Measurements from ENCODE around the gene SAXO1. TPM values are rescaled to one million over a fixed set of nuclear protein-coding genes. Genes with fewer than 3 reads are reported as not detected.

Gene SAXO1
- total RNA-seq (under 1 TPM in 4 of 7 donors, not detected in 3; 0.07 to 0.89 (median 0.45) TPM), polyA plus RNA-seq (under 1 TPM in 2 of 3 donors, not detected in 1; 0.02 TPM)
- long read RNA-seq, donor 1, partial matches to known transcripts = 5 of 5 reads
- long read RNA-seq, donor 1, other reads (novel, unspliced or antisense) = 0 of 5 reads
- long read RNA-seq, donor 2 = 0 reads

GRCh38 chr9:19033015-19033414 lies at the start of gene SAXO1:
Gene SAXO1, minus strand, starts transcription at chr9:19033209. Its CDS starts 301 bp downstream, at chr9:19032908.
- DNase-seq = no peak
- Histone ChIP-seq H3K27me3 (replicated peaks in 1 of 7) (peaks cover 0 to 18% (median 0%) of the 10 kb centered on the region in 7 donors), H3K36me3 (no peaks in the 10 kb centered on the region), H3K9me3 (no peaks in the 10 kb centered on the region), H3K4me3 (no peak within 1 kb of the TSS), H3K27ac (no peak within 1 kb of the TSS), H3K4me1 (peaks cover 0 to 9% (median 0%) of the 10 kb centered on the region in 6 donors)
- WGBS, 5 donors = 87 to 94% (median 87%) methylated on average over 19 to 20 of the region's 20 CpGs
- no peak for TF ChIP-seq CTCF (IDR thresholded peaks at IDR 0.05 in 8 of 11, conservative IDR thresholded peaks at IDR 0.05 in 3 of 11)
- TF ChIP-seq POLR2A (IDR thresholded peaks at IDR 0.05) = no peak
- no peak for TF ChIP-seq POLR2AphosphoS5 (IDR thresholded peaks at IDR 0.05)
- intact Hi-C loops (cut with DNase I; ENCODE audit: low total_unique reads) = no loop called here

DNA sequence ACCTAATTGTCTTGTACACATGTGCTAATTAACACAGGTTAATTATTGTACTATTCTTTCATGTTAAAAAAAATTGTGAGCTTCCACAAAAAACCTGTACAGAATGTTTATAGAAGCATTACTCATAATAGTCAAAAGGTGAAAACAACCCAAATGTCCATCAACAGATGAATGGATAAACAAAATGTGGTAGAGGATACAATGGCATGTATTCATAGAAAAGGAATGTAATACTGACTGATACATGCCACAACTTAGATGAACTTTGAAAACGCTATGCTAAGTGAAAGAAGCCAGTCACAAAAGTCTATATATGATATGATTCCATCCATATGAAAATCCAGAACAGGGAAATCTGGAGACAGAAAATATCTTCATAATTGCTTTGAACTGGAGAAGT lies 41.8 kb upstream of the SAXO1 start:
- TF ChIP-seq CTCF (IDR thresholded peaks at IDR 0.05 in 8 of 11, conservative IDR thresholded peaks at IDR 0.05 in 3 of 11) (no peak), POLR2AphosphoS5 (IDR thresholded peaks at IDR 0.05) (no peak), POLR2A (IDR thresholded peaks at IDR 0.05) (no peak)
- intact Hi-C loops (cut with DNase I; ENCODE audit: low total_unique reads) = no loop called here
- Histone ChIP-seq H3K4me3 (no peak overlapping the region), H3K27ac (no peak overlapping the region), H3K36me3 (peaks cover 7 to 100% (median 75%) of the 10 kb centered on the region in 6 donors), H3K27me3 (replicated peaks in 1 of 7) (no peaks in the 10 kb centered on the region), H3K4me1 (no peaks in the 10 kb centered on the region), H3K9me3 (no peaks in the 10 kb centered on the region)
- no peak for DNase-seq
- WGBS, 5 donors = 88 to 98% (median 93%) methylated on average over 1 of the region's 1 CpG

DNA sequence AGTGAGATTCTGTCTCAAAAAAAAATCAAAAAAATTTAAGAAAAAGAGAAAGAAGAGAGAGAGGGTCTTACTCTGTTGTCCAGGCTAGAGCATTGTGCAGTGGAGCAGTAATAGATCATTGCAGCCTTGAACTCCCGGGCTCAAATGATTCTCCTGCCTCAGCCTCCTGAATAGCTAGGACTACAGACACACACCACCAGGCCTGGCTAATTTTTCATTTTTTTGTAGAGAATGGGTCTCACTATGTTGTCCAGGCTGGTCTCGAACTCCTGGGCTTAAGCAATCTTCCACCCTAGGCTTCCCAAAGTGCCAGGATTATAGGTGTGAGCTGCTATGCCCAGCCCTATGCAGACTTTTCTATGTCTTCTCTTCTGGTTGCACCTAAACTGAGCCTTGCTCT lies 41.2 kb upstream of the SAXO1 start:
- DNase-seq = no peak
- Histone ChIP-seq H3K4me3 (no peak overlapping the region), H3K9me3 (no peaks in the 10 kb centered on the region), H3K36me3 (peaks cover 7 to 100% (median 76%) of the 10 kb centered on the region in 6 donors), H3K4me1 (no peaks in the 10 kb centered on the region), H3K27me3 (replicated peaks in 1 of 7) (no peaks in the 10 kb centered on the region), H3K27ac (no peak overlapping the region)
- no peak for TF ChIP-seq POLR2A (IDR thresholded peaks at IDR 0.05)
- TF ChIP-seq POLR2AphosphoS5 (IDR thresholded peaks at IDR 0.05) = no peak
- TF ChIP-seq CTCF (IDR thresholded peaks at IDR 0.05 in 8 of 11, conservative IDR thresholded peaks at IDR 0.05 in 3 of 11) = no peak
- intact Hi-C loops (cut with DNase I; ENCODE audit: low total_unique reads) = no loop called here
- WGBS, 5 donors = 93 to 98% (median 95%) methylated on average over 2 of the region's 2 CpGs

DNA sequence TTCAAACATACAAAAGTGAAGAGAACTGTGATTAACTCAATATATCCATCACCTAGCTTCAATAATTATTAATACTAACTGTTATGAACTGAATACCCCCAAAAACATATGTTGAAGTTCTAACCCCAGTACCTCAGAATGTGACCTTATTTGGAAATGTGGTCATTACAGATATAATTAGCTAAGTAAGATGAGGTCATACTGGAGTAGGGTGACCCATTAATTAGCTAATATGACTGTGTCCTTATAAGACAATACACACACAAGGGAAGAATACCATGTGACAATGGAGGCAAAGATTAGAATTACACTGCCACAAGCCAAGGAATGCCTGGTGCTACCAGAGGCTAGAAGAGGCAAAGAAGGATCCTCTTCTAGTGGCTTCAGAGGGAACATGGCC lies 24.0 kb upstream of the SAXO1 start:
- DNase-seq = no peak
- no peaks in the 10 kb centered on the region for H3K9me3 ChIP-seq
- intact Hi-C loops (cut with DNase I; ENCODE audit: low total_unique reads) = loop anchor here (10.0 kb wide), 2 partner anchors 48 to 398 kb away; partner anchors contain the start of gene HAUS6
- peaks cover 0 to 76% (median 43%) of the 10 kb centered on the region in 6 donors for H3K36me3 ChIP-seq
- no peaks in the 10 kb centered on the region for H3K27me3 ChIP-seq (replicated peaks in 1 of 7)
- TF ChIP-seq POLR2AphosphoS5 (IDR thresholded peaks at IDR 0.05) (no peak), POLR2A (IDR thresholded peaks at IDR 0.05) (no peak), CTCF (IDR thresholded peaks at IDR 0.05 in 8 of 11, conservative IDR thresholded peaks at IDR 0.05 in 3 of 11) (no peak)
- peaks cover 4 to 25% (median 10%) of the 10 kb centered on the region in 6 donors for H3K4me1 ChIP-seq
- H3K27ac ChIP-seq = no peak overlapping the region
- no peak overlapping the region for H3K4me3 ChIP-seq
